Uterus (tissue), 4 donors: Measurements from ENCODE around the gene SLCO2A1. TPM values are rescaled to one million over a fixed set of nuclear protein-coding genes. Genes with fewer than 3 reads are reported as not detected.

Experiments used
- DNase-seq, 2 donors: peaks; one replicate each; pipeline ENCODE4 v3.0.0-alpha.2; 2019 to 2020
- H3K27ac ChIP-seq, 2 donors: fragments of 200-600 bp; sonication (generic); 1 replicate in 1 of 2; 2 replicates in 1 of 2; pipeline ENCODE4 v1.5.1; 2016 to 2018
- H3K27me3 ChIP-seq, 2 donors: fragments of 200-600 bp; sonication (generic); one replicate each; pipeline ENCODE4 v1.5.1; 2018 to 2019; ENCODE audit warnings: control low read depth in 1 of 2
- H3K36me3 ChIP-seq, 2 donors: fragments of 200-600 bp; sonication (generic); one replicate each; pipeline ENCODE4 v1.5.1; 2019; ENCODE audit warnings: control low read depth in 1 of 2
- H3K4me1 ChIP-seq, 2 donors: fragments of 200-600 bp; sonication (generic); one replicate each; pipeline ENCODE4 v1.5.1; 2018 to 2019; ENCODE audit warnings: control low read depth in 1 of 2
- H3K4me3 ChIP-seq, 2 donors: fragments of 200-600 bp; sonication (generic); 1 replicate in 1 of 2; 2 replicates in 1 of 2; pipeline ENCODE4 v1.5.1; 2018 to 2019; ENCODE audit warnings: mild to moderate bottlenecking in 1 of 2
- H3K9me3 ChIP-seq, 2 donors: fragments of 200-600 bp; sonication (generic); one replicate each; pipeline ENCODE4 v1.5.1; 2019; ENCODE audit warnings: control low read depth in 1 of 2
- CTCF ChIP-seq, 4 experiments: fragments of 200-600 bp in 2 of 4; fragments of 450-650 bp in 2 of 4; sonication (generic) in 2 of 4; IDR thresholded peaks; one replicate each; pipeline ENCODE4 v1.5.1; 2016 to 2019; ENCODE audit warnings: antibody characterized with exemption in 4 of 4, mild to moderate bottlenecking in 2 of 4, moderate library complexity in 1 of 4
- POLR2A ChIP-seq, 2 donors: fragments of 450-650 bp; IDR thresholded peaks; one replicate each; pipeline ENCODE4 v1.6.1; 2016; ENCODE audit warnings: antibody characterized with exemption in 2 of 2, mild to moderate bottlenecking in 1 of 2, moderate library complexity in 1 of 2
- intact Hi-C: fragments of 100-400 bp; cut with DNase I; formaldehyde crosslinking; loops from one replicate; pipeline ENCODE4 v1.15.1; 2023; ENCODE audit warnings: low total_unique reads
- total RNA-seq, 4 donors: library from RNA; depleted of rRNA in 3 of 4; stranded (reverse); fragments of >200 nt in 3 of 4; gene quantifications; one replicate each; pipeline versions ENCODE4 v1.1.0 to v1.2.4, GENCODE V29; 2014 to 2023
- donor health status: DM: yes; HTN: yes; CAD: no.

The SLCO2A1 gene
- total RNA-seq, 4 donors from 2014 or later: 3.0 to 168 (median 79.6) TPM

DNA sequence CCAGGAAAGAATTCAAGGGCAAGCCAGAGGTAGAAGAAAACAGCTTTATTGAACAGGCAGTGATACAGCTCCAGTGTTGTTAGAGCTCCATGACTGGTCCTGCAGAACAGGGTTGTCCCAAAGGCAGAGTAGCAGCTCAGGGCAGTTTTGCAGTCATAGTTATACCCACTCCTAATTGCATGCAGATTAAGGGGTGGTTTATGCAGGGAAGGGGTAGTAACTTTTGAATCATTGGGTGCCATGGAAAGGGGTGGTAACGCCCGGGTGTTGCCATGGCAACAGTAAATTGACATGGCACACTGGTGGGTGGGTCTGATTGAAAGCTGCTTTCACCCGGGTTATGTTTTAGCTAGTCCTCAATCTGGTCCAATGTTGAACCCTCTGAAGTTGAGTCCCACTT, 124.3 kb downstream of the SLCO2A1 start:
- no peaks in the 10 kb centered on the region for H3K4me1 ChIP-seq
- TF ChIP-seq POLR2A (IDR thresholded peaks at IDR 0.05) (no peak), CTCF (IDR thresholded peaks at IDR 0.05) (no peak)
- H3K27me3 ChIP-seq: no peaks in the 10 kb centered on the region
- intact Hi-C loops: no loop called here
- no peak overlapping the region for H3K27ac ChIP-seq
- H3K9me3 ChIP-seq: no peaks in the 10 kb centered on the region
- no peaks in the 10 kb centered on the region for H3K36me3 ChIP-seq
- H3K4me3 ChIP-seq: no peak overlapping the region
- DNase-seq: no peak

DNA sequence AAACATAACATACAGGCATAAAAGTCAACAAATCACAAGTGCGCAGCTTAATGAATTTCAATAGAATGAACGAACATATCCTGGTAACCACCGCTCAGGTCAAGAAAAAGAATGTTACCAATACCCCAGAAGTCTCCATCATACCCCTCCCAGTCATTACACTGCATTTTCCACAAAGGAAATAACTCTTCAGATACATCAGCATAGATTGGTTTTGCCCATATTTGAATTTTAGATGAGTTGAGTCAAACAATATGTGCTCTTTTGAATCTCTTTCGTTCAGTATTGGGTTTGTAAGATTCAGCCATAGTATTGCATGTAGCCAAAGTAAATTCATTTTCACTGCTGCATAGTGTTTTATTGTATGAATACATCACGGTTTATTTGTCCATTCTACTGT, 127.9 kb downstream of the SLCO2A1 start:
- intact Hi-C loops: no loop called here
- Histone ChIP-seq H3K36me3 (no peaks in the 10 kb centered on the region), H3K4me3 (no peak overlapping the region), H3K27me3 (no peaks in the 10 kb centered on the region), H3K27ac (no peak overlapping the region), H3K4me1 (no peaks in the 10 kb centered on the region), H3K9me3 (no peaks in the 10 kb centered on the region)
- TF ChIP-seq CTCF (IDR thresholded peaks at IDR 0.05) (no peak), POLR2A (IDR thresholded peaks at IDR 0.05) (no peak)
- DNase-seq: no peak

- no peaks in the 10 kb centered on the region for H3K9me3 ChIP-seq
- no peak for TF ChIP-seq POLR2A (IDR thresholded peaks at IDR 0.05)
- TF ChIP-seq CTCF (IDR thresholded peaks at IDR 0.05): no peak
- H3K27me3 ChIP-seq: no peaks in the 10 kb centered on the region
- no peaks in the 10 kb centered on the region for H3K4me1 ChIP-seq
- no peaks in the 10 kb centered on the region for H3K36me3 ChIP-seq
- H3K4me3 ChIP-seq: no peak overlapping the region
- H3K27ac ChIP-seq: no peak overlapping the region
- intact Hi-C loops: no loop called here
- DNase-seq: no peak
Measured at GRCh38 chr3:133901083-133901482, 128.6 kb downstream of the SLCO2A1 start.

DNA sequence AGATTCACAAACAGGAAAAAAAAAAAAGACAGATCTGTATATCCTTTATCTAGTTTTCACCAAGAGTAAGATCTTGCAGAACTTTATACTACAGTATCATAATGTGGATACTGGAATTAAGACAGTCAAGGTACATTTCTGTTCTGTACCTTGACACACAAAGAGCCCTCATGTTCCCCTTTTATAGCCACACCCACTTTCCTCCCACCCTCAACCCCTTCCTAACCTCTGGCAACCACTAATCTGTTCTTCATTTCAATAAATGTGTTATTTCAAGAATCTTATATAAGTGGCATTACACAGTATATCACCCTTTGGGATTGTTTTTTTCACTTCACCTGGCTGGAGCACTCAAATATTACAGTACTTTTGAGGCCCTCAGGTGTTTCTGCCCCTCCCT, 130.4 kb downstream of the SLCO2A1 start:
- H3K4me1 ChIP-seq: no peaks in the 10 kb centered on the region
- intact Hi-C loops: no loop called here
- no peak overlapping the region for H3K27ac ChIP-seq
- no peaks in the 10 kb centered on the region for H3K9me3 ChIP-seq
- no peaks in the 10 kb centered on the region for H3K36me3 ChIP-seq
- TF ChIP-seq POLR2A (IDR thresholded peaks at IDR 0.05): no peak
- TF ChIP-seq CTCF (IDR thresholded peaks at IDR 0.05): no peak
- no peak overlapping the region for H3K4me3 ChIP-seq
- DNase-seq: no peak
- no peaks in the 10 kb centered on the region for H3K27me3 ChIP-seq

GRCh38 chr3:133897547-133897946, 132.2 kb downstream of the SLCO2A1 start:
- H3K27ac ChIP-seq: no peak overlapping the region

More at GRCh38 chr3:133897547-133897946, 132.2 kb downstream of the SLCO2A1 start:
- Histone ChIP-seq H3K9me3 (no peaks in the 10 kb centered on the region), H3K36me3 (no peaks in the 10 kb centered on the region), H3K4me1 (no peaks in the 10 kb centered on the region), H3K27me3 (no peaks in the 10 kb centered on the region), H3K4me3 (no peak overlapping the region)
- no peak for DNase-seq
- intact Hi-C loops: no loop called here
- TF ChIP-seq POLR2A (IDR thresholded peaks at IDR 0.05): no peak
- no peak for TF ChIP-seq CTCF (IDR thresholded peaks at IDR 0.05)
